ENCODE results near the gene TRERF1.

GRCh38 chr6:42433409-42433808 lies 18.3 kb downstream of the TRERF1 start:
- no peak for TF ChIP-seq EZH2 (optimal IDR thresholded peaks at IDR 0.05; ENCODE audit: low read depth, low read length)
- TF ChIP-seq CTCF (IDR thresholded peaks at IDR 0.05; ENCODE audit: low read length), result no peak

Data from MM.1S (cell line).